Gastrocnemius medialis (tissue), 4 donors: ENCODE results near the gene KRT33A.

ENCODE experiments used
- POLR2A ChIP-seq, 2 donors: fragments of 450-650 bp; IDR thresholded peaks; one replicate each; pipeline ENCODE4 v1.6.1; 2017; ENCODE audit warnings: antibody characterized with exemption in 2 of 2, mild to moderate bottlenecking in 2 of 2, moderate library complexity in 2 of 2
- TF ChIP-seq, protein P1 (sequence below), 5 experiments: fragments of 450-650 bp in 3 of 5; fragments of 200-600 bp in 2 of 5; sonication (generic) in 2 of 5; IDR thresholded peaks in 4 of 5; conservative IDR thresholded peaks in 1 of 5; 1 replicate in 4 of 5; 2 replicates in 1 of 5; pipeline ENCODE4 v1.5.1; 2016 to 2019; ENCODE audit warnings: antibody characterized with exemption in 5 of 5, mild to moderate bottlenecking in 3 of 5, moderate library complexity in 3 of 5

DNA sequence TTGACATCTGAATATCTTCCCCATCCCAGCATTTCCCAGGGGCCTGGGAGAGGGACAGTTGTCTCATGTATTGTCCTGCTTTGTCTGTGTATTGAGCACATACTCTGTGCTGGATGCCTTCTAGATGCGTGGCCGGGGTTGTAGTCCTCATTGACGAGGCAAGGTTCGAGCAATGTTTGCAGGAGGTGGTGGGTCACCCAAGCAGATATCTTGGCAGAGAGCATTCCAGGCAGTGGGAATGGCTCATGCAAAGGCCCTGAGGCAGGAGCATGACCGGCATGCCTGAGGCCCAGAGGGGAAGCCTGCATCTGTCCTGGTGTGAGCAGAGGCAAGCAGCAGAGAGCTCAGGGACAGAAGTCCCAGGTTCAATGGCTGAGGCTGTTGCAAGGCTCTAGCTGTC is 17.5 kb downstream of the KRT33A start:
- no peak for TF ChIP-seq POLR2A (IDR thresholded peaks at IDR 0.05)
- TF ChIP-seq, protein P1, sequence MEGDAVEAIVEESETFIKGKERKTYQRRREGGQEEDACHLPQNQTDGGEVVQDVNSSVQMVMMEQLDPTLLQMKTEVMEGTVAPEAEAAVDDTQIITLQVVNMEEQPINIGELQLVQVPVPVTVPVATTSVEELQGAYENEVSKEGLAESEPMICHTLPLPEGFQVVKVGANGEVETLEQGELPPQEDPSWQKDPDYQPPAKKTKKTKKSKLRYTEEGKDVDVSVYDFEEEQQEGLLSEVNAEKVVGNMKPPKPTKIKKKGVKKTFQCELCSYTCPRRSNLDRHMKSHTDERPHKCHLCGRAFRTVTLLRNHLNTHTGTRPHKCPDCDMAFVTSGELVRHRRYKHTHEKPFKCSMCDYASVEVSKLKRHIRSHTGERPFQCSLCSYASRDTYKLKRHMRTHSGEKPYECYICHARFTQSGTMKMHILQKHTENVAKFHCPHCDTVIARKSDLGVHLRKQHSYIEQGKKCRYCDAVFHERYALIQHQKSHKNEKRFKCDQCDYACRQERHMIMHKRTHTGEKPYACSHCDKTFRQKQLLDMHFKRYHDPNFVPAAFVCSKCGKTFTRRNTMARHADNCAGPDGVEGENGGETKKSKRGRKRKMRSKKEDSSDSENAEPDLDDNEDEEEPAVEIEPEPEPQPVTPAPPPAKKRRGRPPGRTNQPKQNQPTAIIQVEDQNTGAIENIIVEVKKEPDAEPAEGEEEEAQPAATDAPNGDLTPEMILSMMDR (IDR thresholded peaks at IDR 0.05 in 4 of 5, conservative IDR thresholded peaks at IDR 0.05 in 1 of 5) = no peak
